Suppressor macrophage treated with lipopolysaccharide for 4 hours (primary cell): ENCODE data around the gene TRIOBP.
"Not testable (repeated sequence)": the region's sequence is repeated elsewhere in the genome, so short reads cannot be mapped to it uniquely, and the experiment has no call there.

Source experiments
- DNase-seq: peaks from one replicate; pipeline ENCODE4 v3.0.0-alpha.2; 2020

The TRIOBP gene

GRCh38 chr22:37696657-37697537 lies at the start of gene TRIOBP:
Gene TRIOBP, plus strand, starts transcription at chr22:37697048. Its CDS starts 4,318 bp downstream, at chr22:37701366.
- peak; percentile 90 for DNase-seq

DNA sequence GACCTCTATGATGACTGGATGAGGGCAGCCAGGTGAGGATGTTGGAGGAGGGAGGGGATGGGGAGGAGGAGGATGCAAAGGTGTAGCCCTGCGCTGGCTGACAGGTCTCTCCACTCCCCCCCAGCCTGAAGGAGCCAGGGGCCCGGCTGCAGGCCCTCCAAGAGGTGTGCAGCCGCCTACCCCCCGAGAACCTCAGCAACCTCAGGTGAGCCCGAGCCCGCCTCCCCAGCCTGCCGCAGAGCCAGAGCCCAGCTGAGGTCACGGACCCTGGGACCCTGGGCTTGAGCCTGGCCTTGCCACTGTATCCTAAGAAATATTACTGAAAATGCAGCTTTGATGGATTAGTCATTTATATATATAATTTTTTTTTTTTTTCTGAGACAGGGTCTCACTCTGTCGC lies 49.5 kb upstream of the TRIOBP start:
- no peak for DNase-seq

GRCh38 chr22:37647928-37648327 lies 48.9 kb upstream of the TRIOBP start:
- no peak for DNase-seq

- DNase-seq, result no peak
Measured at GRCh38 chr22:37650463-37651136, 46.2 kb upstream of the TRIOBP start.

GRCh38 chr22:37654563-37655251 lies 42.1 kb upstream of the TRIOBP start:
- DNase-seq, result no peak

GRCh38 chr22:37655252-37655563 lies 41.6 kb upstream of the TRIOBP start:
- no peak for DNase-seq

- DNase-seq, result not testable (repeated sequence)
Measured at GRCh38 chr22:37656583-37656982, 40.3 kb upstream of the TRIOBP start.

DNA sequence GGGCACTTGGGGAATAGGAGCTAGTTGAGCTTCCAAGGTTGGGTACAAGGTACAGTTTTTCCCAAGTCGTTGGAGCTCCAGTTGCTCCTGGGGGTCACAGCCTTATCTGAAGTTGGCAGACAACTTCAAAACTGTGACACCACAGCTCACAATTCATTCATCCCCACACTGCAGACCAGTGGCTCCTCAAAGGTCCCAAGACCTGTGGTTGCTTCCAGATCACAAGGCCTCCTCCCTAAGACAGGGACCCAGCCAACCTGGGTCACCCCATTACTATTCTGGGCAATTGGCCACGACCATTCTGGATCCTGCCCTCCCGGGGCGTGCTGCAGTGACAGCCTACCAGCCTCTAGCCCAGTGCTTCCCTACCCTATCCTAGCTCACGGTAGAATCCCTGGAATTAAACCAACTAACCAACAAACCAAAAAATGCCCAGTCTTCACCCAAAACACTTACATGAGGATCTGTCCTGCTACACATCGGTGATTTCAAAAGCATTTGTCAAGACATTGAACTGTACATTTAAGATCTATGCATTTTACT lies 39.2 kb upstream of the TRIOBP start:
- no peak for DNase-seq

DNA sequence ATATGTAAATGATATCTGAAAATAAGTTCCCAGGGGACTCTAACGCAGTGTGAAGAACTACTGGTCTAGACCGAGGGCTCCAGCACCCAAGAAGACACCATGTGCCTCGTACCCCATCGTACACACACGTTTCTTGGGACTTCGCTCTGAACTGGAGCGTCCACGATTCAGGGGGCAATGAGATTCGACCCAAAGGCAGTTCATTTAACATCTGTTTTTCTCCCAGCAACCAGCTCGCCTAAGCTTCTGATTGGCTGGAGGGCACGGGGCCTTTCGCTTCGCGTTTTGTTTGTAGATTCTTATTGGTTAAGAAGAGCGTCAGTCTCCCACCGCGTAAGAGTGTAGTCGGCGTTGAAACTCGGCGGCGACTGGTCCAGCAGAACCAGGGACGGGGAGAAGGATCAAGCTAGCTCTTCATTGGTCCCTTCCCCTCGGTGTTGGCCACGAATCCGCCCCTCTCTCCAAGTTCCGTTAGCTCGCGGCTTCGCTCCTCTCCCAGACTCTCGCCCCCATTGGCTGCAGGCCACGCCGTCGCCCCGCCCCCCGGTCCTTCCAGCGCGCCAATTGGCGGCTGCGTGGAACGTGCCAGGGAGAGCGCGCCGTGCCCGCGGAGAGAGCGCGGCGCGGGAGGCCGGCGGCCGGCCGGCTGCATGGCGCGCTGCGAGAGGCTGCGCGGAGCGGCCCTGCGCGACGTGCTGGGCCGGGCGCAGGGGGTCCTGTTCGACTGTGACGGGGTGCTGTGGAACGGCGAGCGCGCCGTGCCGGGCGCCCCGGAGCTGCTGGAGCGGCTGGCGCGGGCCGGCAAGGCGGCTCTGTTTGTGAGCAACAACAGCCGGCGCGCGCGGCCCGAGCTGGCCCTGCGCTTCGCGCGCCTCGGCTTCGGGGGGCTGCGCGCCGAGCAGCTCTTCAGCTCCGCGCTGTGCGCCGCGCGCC lies 38.4 kb upstream of the TRIOBP start, which contains the start of gene PDXP:
Gene PDXP, plus strand, starts transcription at position 591 of the 933 bp plus-strand sequence. Its CDS starts 60 bp downstream, at position 651.
- peak; percentile 99 for DNase-seq

- no peak for DNase-seq
Measured at GRCh38 chr22:37659066-37659896, 37.6 kb upstream of the TRIOBP start.

DNA sequence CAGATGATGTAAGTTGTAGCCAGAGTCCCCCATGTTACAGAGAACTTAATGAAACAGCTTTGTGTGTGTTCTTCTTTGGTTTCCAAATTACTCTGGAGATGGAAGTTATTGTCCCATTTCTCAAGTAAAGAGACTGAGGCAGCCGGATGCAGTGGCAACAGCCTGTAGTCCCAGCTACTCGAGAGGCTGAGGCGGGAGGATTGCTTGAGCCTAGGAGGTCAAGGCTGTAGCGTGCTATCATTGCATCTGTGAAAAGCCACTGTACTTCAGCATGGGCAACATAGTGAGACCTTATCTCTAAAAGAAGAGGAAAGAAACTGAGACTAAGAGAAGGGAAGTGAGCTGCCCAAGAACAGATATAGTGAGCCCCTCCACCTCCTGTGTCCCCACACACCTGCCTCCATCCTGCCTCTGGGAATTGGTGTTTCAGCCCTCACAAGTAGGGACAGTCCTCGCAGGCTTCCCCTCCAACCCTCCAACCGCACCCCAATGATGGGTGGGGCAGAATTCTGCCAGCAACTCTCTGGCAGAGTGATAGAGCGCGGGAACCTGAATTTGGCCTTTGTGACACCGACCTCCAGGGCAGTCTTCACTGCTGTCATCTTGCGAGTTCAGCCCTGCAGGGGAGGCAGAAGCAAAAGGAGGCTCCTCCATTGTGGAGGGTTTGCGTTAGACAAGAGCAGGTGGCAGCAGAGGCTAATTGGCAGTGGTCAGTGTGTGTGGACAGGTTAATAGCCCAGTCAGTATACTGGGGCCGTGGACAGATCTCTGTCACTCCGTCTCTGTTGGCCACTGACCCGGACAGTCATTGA lies 36.7 kb upstream of the TRIOBP start:
- no peak for DNase-seq

DNA sequence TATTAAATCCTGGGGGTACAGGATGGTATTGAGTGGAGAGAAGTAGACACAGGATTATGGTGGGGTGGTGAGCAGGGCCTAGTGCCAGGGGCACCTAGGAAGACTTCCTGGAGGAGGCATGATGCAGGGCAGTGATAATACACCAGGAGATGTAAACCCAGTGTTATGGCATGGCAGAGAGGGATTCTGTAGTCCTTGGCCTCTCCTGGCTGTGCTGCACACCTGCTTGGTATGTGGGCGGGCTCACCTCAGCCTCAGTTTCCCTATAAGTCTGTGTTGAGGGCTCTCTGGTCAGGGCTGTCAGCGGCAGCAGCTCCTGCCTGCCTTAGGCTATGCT lies 36.2 kb upstream of the TRIOBP start:
- no peak for DNase-seq

DNA sequence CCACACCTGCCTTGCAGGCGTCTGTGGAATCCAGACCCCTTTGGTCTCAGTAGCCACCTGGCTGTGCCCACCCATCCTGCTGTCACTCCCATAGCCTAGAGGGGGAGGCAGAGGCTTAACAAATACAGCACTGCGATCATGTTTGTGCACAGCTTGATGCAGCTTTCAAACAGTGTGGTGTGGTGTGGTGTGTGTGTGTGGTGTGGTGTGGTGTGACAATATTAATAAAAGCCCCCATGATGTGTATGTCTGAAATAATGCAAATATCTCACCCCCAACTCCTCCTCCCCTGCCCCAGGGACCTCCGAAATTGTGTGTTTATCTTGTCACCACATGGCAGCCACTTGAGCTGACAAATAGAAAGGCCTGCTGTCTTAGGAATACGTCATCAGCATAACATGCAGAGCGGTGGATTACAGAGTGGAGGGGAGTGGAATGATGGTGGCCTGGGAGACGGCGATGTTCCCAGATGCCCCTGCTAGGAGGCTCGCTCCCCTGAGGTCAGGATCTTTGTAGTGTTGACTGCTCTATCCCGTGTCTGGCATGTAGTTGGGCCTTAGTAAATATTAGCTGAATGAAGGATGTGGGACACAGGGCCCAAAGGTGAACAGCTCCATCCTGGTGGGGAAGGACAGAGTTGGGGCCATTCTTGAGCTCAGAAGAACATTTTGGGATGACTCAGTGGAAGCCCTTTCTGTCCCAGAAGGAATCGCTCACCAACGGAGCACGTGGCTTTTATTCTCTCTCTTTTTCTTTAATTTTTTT lies 35.5 kb upstream of the TRIOBP start:
- no peak for DNase-seq

DNA sequence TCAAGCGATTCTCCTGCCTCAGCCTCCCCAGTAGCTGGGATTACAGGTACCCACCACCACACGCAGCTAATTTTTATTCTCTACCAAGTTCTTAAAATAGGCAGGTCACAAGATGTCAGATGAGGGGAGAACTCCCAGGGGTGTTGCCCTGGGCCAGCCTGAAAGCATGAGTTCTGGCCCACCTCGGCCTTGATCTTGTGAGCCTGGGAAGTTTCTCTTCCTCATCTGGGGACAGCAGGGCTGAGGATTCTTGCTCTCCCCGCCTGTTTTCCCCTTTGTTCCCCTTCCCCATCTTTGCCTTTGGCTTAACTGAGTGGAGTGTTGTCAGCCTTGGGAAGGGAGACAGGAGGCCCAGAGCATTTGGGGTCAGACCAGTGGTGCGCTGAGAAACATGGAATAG lies 34.8 kb upstream of the TRIOBP start:
- peak; percentile 61 for DNase-seq

DNA sequence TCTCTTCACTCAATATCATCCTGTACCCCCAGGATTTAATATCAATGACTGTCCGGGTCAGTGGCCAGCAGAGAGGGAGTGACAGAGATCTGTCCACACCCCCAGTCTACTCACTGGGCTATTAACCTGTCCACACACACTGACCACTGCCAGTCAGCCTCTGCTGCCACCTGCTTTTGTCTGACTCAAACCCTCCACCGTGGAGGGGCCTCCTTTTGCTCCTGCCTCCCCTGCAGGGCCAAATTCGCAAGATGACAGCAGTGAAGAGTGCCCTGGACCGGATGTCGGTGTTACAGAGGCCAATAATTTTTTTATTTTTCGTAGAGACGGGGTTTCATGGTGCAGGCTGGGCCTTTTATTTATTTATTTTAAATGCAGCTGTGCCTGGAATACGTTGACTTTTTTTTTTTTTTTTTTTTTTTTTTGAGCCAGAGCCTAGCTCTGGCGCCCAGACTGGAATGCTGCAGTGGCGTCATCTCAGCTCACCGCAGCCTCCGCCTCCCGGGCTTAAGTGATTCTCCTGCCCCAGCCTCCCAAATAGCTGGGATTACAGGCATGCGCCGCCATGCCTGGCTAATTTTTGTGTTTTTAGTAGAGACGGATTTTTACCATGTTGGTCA lies 33.2 kb upstream of the TRIOBP start:
- DNase-seq, result no peak

DNA sequence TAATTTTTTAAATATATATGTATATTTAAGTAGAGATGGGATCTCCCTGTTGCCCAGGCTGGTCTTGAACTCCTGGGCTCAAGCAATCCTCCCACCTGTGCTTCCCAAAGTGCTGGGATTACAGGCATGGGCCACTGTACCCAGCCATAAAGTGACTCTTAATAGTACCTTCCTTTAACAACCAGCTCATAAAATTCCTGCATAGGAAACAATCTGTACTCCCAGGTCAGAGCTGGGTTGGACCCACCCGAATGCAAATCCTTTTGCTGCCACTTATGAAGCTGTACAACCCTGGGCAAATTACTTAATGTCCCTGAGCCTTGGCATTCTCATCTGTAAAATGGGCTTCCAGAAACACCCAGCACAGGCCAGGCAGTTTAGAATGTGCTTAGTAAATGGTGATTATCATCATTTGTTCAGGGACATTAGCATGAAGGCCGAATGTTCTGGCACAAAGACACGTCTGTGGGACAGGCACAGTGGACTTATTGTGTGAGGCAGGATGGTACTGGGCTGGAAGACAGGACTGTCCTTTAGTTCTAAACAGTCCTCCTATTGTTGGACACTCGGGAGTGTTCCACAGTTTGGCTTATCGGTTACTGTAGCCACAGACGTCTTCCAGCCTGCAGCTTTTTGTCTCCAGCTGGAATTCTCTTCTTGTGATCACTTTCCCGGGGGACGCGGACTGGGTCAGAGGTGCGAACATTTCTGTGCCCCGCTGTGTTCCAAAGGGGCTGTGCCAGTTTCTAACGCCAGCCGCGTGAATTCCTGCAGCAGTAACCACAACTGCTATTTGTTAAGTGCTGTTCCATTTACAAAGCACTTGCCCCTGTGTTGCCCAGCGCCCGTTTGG lies 32.4 kb upstream of the TRIOBP start:
- DNase-seq, result no peak

GRCh38 chr22:37665487-37665886 lies 31.4 kb upstream of the TRIOBP start:
- no peak for DNase-seq

DNA sequence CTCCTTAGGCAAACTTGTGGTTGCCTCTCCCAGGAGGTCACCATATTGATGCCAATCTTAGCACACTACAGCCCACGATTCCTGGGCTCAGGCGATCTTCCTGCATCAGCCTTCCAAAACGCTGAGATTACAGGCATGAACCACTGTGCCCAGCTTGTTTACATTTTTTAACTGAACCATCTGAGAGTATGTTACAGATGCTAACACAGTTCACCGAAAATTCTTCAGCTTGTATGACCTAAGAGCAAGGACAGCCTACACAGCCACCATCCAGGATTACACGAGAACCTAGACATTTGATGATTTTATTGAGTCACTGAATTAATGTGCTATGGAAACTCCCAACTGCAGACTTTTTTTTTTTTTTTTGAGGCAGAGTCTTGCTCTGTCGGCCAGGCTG lies 27.3 kb upstream of the TRIOBP start:
- DNase-seq, result no peak
